CD4-positive, alpha-beta memory T cell (primary cell): ENCODE data around the gene SORCS3. TPM values are rescaled to one million over a fixed set of nuclear protein-coding genes. Genes with fewer than 3 reads are reported as not detected.

Source experiments
- CTCF ChIA-PET: fragments of 350-600 bp; sonication (Branson Sonifier 250); formaldehyde crosslinking; loops from one replicate; lab custom pipeline; 2021; ENCODE audit warnings: inconsistent platforms; ENCODE audit not compliant: partially characterized antibody; lab: Charles Lee
- POLR2A ChIA-PET: fragments of 350-600 bp; sonication (Branson Sonifier 250); formaldehyde crosslinking; loops from one replicate; lab custom pipeline; 2021; ENCODE audit not compliant: partially characterized antibody; lab: Charles Lee
- DNase-seq, 5 donors: peaks; one replicate each; pipeline versions ENCODE4 v3.0.0 to v3.0.0-alpha.2; 2020 to 2022; ENCODE audit warnings: mixed read lengths in 1 of 5
- H3K27ac ChIP-seq: one replicate; pipeline ENCODE4 v1.7.0; 2013; ENCODE audit warnings: low read depth, low read length
- H3K27me3 ChIP-seq: 2 replicates; pipeline ENCODE4 v1.7.0; 2013; ENCODE audit warnings: mild to moderate bottlenecking, low read length, moderate library complexity; ENCODE audit not compliant: insufficient read depth
- H3K36me3 ChIP-seq: 2 replicates; pipeline ENCODE4 v1.7.0; 2013; ENCODE audit warnings: mild to moderate bottlenecking, low read length, moderate library complexity; ENCODE audit not compliant: insufficient read depth
- H3K4me1 ChIP-seq: 2 replicates; pipeline ENCODE4 v1.7.0; 2013; ENCODE audit warnings: mild to moderate bottlenecking, low read length, moderate library complexity; ENCODE audit not compliant: insufficient read depth
- H3K4me3 ChIP-seq, 2 donors: one replicate each; pipeline ENCODE4 v1.7.0; 2013; ENCODE audit warnings: low read length in 2 of 2, mild to moderate bottlenecking in 1 of 2
- H3K9me3 ChIP-seq, 2 donors: one replicate each; pipeline ENCODE4 v1.7.0; 2013; ENCODE audit warnings: low read length in 2 of 2, control low read depth in 1 of 2; ENCODE audit not compliant: control insufficient read depth in 1 of 2
- H3K27ac Mint-ChIP-seq, 7 donors: one replicate each; pipeline ENCODE4 v1.8.0; 2020 to 2021; ENCODE audit warnings: mixed read lengths in 7 of 7, mild to moderate bottlenecking in 6 of 7, inconsistent platforms in 3 of 7, moderate library complexity in 3 of 7
- H3K27me3 Mint-ChIP-seq, 2 donors: one replicate each; pipeline ENCODE4 v1.8.0; 2020 to 2021; ENCODE audit warnings: mixed read lengths in 2 of 2
- H3K36me3 Mint-ChIP-seq, 2 donors: one replicate each; pipeline ENCODE4 v1.8.0; 2020 to 2021; ENCODE audit warnings: mixed read lengths in 2 of 2, inconsistent platforms in 1 of 2, mild to moderate bottlenecking in 1 of 2
- H3K4me1 Mint-ChIP-seq, 4 donors: one replicate each; pipeline ENCODE4 v1.8.0; 2020 to 2021; ENCODE audit warnings: mixed read lengths in 4 of 4, mild to moderate bottlenecking in 1 of 4
- H3K4me3 Mint-ChIP-seq, 8 donors: one replicate each; pipeline ENCODE4 v1.8.0; 2020 to 2021; ENCODE audit warnings: mixed read lengths in 8 of 8, mild to moderate bottlenecking in 7 of 8, moderate library complexity in 6 of 8, inconsistent platforms in 3 of 8
- H3K9me3 Mint-ChIP-seq, 8 donors: one replicate each; pipeline ENCODE4 v1.8.0; 2020 to 2021; ENCODE audit warnings: mixed read lengths in 8 of 8, mild to moderate bottlenecking in 5 of 8, inconsistent platforms in 3 of 8, moderate library complexity in 1 of 8
- intact Hi-C: fragments of 100-400 bp; cut with micrococcal nuclease; formaldehyde crosslinking; loops from one replicate; pipeline ENCODE4 v1.15.1; 2023
- polyA plus RNA-seq, 2 donors: library from polyadenylated mRNA; unstranded; fragments of 300-500 nt; fragmentation: Illumina TruSeq; gene quantifications; one replicate each; pipeline ENCODE4 v1.2.3, GENCODE V29; 2021
- total RNA-seq, 2 experiments: library from RNA; stranded (reverse); gene quantifications; one replicate each; pipeline ENCODE4 v1.2.3, GENCODE V29; 2021

Gene SORCS3
- total and polyA plus RNA-seq, 4 experiments from 2014 or later, result 0.06 to 0.21 TPM; not detected in 2

DNA sequence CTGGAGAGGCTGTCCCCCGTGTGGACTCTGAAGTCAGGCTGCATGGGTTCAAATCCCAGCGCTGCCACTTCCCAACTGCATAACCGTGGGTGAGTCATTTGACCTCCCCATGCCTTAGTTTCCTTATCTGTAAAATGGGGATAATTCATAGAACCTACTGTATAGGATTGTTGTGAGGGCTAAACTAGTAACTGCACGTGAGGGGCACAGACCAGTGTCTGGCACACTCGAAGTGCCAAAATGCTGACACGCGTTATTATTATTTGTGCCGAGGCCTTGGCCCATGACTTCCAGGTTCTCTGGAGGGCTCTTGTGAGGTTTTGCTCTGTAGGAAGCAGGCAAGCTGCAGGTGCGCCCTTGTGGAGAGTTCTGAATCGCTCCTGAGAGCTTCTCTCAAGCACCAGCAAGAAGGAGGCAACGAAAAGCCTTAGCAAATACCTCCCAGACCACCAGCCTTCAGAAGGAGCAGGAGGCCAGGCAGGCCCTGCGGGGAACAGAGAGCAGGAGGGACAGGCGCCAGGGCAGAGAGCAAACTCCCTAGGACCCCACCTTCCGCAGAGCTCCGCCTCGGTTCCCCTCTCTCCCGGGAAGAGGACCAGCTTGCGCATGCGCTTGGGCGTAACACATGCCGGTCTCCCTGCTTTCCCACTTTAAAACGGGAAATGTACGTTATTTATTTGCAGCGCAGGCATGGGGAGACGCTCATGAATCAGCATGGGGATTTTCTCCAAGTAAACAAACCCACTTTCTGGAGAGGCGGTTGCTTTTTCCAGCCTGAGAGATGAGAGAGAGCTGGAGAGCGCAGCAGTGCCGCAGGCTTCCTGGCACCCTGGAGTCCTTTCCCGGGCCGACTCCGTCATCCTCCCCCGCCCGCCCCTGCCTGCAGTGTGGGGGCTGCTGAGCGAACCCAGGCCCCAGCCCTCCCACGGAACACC, 39.6 kb downstream of the SORCS3 start:
- no peak overlapping the region for H3K4me3 ChIP-seq

DNA sequence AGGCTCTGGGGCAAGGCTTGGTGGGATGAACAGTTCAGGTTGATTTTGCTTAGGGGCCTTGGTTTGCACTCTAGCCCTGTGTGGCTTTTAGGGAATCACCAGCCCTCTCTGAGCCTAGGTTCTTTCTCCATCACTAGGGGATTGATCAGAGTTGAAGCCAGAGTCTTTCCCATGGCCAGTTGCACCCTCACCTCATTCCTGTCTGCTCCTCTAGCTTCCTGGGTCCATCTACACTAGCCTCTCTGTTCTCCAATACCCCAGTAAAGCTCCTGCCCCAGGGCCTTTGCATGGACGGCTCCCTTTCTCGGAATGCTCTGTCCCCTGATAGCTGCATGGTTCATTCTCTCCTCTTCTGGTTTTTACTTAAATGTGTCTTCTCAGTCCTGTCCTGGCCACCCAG, 40.4 kb downstream of the SORCS3 start:
- Histone ChIP-seq H3K27ac (no peak overlapping the region), H3K36me3 (no peaks in the 10 kb centered on the region), H3K4me3 (no peak overlapping the region), H3K9me3 (no peaks in the 10 kb centered on the region), H3K27me3 (no peaks in the 10 kb centered on the region), H3K4me1 (no peaks in the 10 kb centered on the region)
- Mint-ChIP-seq H3K36me3 (no peaks in the 10 kb centered on the region), H3K27me3 (peaks cover 14 to 26% of the 10 kb centered on the region in 2 donors), H3K4me3 (no peak overlapping the region), H3K27ac (peak overlapping the region in 1 of 7 donors; percentile 77), H3K4me1 (no peaks in the 10 kb centered on the region), H3K9me3 (peaks cover 0 to 5% (median 0%) of the 10 kb centered on the region in 8 donors)
- no peak for DNase-seq
- POLR2A ChIA-PET, result no interaction called here
- intact Hi-C loops, result no loop called here
- CTCF ChIA-PET, result no interaction called here

More for the DNA sequence above, 39.6 kb downstream of the SORCS3 start:
- intact Hi-C loops, result no loop called here
- Histone ChIP-seq H3K27ac (no peak overlapping the region), H3K36me3 (no peaks in the 10 kb centered on the region), H3K27me3 (no peaks in the 10 kb centered on the region), H3K4me1 (no peaks in the 10 kb centered on the region), H3K9me3 (no peaks in the 10 kb centered on the region)
- H3K4me1 Mint-ChIP-seq, result no peaks in the 10 kb centered on the region
- H3K27ac Mint-ChIP-seq, result no peak overlapping the region
- H3K9me3 Mint-ChIP-seq, result peaks cover 0 to 7% (median 0%) of the 10 kb centered on the region in 8 donors
- H3K36me3 Mint-ChIP-seq, result no peaks in the 10 kb centered on the region
- no peak overlapping the region for H3K4me3 Mint-ChIP-seq
- CTCF ChIA-PET, result no interaction called here
- POLR2A ChIA-PET, result no interaction called here
- H3K27me3 Mint-ChIP-seq, result peaks cover 14 to 21% of the 10 kb centered on the region in 2 donors
- no peak for DNase-seq

DNA sequence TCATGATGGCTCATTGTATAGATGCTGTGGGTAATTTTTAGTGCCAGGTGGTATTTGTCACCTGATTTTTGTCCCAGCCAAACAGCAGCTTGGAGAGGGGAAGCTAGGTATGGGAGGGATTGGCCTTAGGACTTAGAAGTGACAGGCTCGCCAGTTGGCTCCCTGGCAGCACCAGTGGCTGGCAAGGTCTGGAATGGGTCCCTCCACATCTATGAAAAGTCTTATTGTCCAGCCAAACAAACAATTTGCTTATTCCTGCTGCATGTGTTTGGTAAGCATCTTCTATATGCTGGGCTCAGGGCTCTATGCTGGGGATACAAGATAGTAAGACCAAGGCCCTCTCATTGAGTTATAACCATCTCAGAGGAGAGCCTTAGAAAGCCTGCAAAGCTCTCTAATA, 42.5 kb downstream of the SORCS3 start:
- intact Hi-C loops, result no loop called here
- Histone ChIP-seq H3K4me3 (no peak overlapping the region), H3K36me3 (no peaks in the 10 kb centered on the region), H3K9me3 (no peaks in the 10 kb centered on the region), H3K27ac (no peak overlapping the region), H3K4me1 (no peaks in the 10 kb centered on the region), H3K27me3 (no peaks in the 10 kb centered on the region)
- Mint-ChIP-seq H3K27ac (no peak overlapping the region), H3K9me3 (peaks cover 0 to 3% (median 0%) of the 10 kb centered on the region in 8 donors), H3K4me1 (no peaks in the 10 kb centered on the region), H3K27me3 (peaks cover 11 to 36% of the 10 kb centered on the region in 2 donors), H3K4me3 (no peak overlapping the region), H3K36me3 (no peaks in the 10 kb centered on the region)
- ChIA-PET POLR2A (no interaction called here), CTCF (no interaction called here)
- no peak for DNase-seq

DNA sequence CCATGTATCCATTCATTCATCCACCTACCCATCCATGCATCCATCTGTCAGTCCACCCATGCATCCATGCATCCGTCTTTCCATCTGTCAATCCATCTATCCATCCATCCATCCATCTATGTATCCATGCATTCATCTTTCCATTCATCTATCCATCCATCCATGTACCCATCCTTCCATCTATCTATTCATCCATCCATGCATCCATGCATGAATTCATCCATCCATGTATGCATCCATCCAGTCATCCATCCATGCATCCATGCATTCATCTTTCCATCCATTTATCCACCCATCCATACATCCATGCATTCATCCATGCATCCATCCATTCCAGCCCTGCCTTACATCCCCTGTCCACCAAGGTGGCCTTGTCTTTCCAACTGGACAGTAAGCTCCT, 45.7 kb downstream of the SORCS3 start:
- Mint-ChIP-seq H3K36me3 (no peaks in the 10 kb centered on the region), H3K4me1 (no peaks in the 10 kb centered on the region), H3K27ac (no peak overlapping the region), H3K4me3 (peak overlapping the region in 1 of 8 donors; percentile 1), H3K9me3 (peaks cover 0 to 3% (median 0%) of the 10 kb centered on the region in 8 donors), H3K27me3 (peaks cover 11 to 27% of the 10 kb centered on the region in 2 donors)
- Histone ChIP-seq H3K4me1 (no peaks in the 10 kb centered on the region), H3K27ac (no peak overlapping the region), H3K9me3 (no peaks in the 10 kb centered on the region), H3K4me3 (no peak overlapping the region), H3K27me3 (no peaks in the 10 kb centered on the region), H3K36me3 (no peaks in the 10 kb centered on the region)
- no peak for DNase-seq
- POLR2A ChIA-PET, result no interaction called here
- CTCF ChIA-PET, result no interaction called here
- intact Hi-C loops, result no loop called here

DNA sequence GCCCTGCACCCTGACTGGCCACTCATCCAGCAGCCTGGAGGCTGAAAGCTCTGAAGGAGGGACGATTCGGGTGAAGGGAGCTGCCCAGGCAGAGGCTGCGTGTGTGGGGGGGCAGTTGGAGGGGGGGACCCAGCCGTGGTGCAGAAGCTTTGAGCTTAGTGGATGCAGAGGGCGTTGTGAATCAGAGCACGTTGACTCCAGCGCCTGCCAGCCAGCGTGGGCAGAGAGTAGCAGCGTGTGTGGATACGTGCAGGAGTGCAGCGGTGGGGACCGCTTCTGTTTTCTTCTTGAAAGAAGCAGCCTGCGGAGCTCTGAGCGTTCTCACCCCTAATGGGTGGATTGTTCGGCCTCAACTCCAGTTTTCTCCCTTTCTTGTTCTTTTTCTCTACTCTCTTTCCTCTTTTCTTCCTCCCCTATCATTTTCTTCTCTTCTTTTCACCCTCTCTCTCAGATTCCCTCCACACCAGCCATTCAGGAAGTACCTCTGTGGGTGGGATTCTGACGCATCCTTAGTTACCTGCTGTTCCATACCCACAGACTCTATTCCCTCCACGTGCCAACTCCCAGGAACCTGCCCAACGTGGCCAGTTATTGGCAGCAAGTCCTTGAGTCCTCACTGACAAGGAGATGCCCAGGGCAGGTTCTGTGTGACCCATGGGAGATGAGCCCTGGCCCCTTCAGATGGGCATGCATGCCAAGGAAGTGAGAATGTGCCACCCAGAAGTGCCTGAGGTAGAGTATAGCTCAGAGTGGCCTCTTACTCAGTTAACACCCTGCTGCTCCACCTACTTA, 47.4 kb downstream of the SORCS3 start:
- ChIA-PET CTCF (interaction anchor here (0.6 kb wide), 1 partner anchor 15 kb away, joined by 3 read pairs; no protein-coding TSS in a partner anchor), POLR2A (no interaction called here)
- H3K4me1 ChIP-seq, result no peaks in the 10 kb centered on the region
- intact Hi-C loops, result no loop called here
- Mint-ChIP-seq H3K36me3 (no peaks in the 10 kb centered on the region), H3K27ac (no peak overlapping the region), H3K27me3 (peaks cover 8 to 25% of the 10 kb centered on the region in 2 donors), H3K4me3 (no peak overlapping the region), H3K9me3 (peaks cover 0 to 3% (median 0%) of the 10 kb centered on the region in 8 donors), H3K4me1 (no peaks in the 10 kb centered on the region)
- H3K9me3 ChIP-seq, result no peaks in the 10 kb centered on the region
- no peaks in the 10 kb centered on the region for H3K36me3 ChIP-seq
- DNase-seq, result no peak
- H3K4me3 ChIP-seq, result no peak overlapping the region
- no peaks in the 10 kb centered on the region for H3K27me3 ChIP-seq
- no peak overlapping the region for H3K27ac ChIP-seq

DNA sequence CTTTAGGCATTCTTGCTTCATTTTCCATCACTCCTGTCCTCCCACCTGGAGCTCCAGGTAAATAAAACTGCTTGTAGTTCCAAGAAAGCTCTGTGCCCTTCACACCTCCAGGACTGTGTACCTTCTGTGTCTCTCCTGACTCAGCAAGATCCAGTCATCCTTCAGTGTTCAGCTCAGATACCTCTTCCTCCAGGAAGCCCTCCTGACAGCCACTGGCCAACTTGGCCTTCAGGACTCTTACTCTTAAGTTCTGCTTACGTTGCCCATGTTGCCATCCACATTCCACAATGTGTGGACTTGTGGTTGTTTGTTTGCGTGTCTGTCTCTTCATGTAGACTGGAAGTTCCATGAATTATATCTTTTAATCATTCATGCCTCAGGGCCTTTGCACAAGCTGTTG, 48.0 kb downstream of the SORCS3 start:
- H3K9me3 Mint-ChIP-seq, result peaks cover 0 to 3% (median 0%) of the 10 kb centered on the region in 8 donors
- Histone ChIP-seq H3K9me3 (no peaks in the 10 kb centered on the region), H3K27ac (no peak overlapping the region), H3K27me3 (no peaks in the 10 kb centered on the region), H3K4me3 (no peak overlapping the region), H3K36me3 (no peaks in the 10 kb centered on the region), H3K4me1 (no peaks in the 10 kb centered on the region)
- no peak for DNase-seq
- CTCF ChIA-PET, result interaction anchor here (0.6 kb wide), 1 partner anchor 15 kb away, joined by 3 read pairs; no protein-coding TSS in a partner anchor
- H3K4me1 Mint-ChIP-seq, result no peaks in the 10 kb centered on the region
- no peak overlapping the region for H3K27ac Mint-ChIP-seq
- no peak overlapping the region for H3K4me3 Mint-ChIP-seq
- H3K36me3 Mint-ChIP-seq, result no peaks in the 10 kb centered on the region
- peaks cover 10 to 25% of the 10 kb centered on the region in 2 donors for H3K27me3 Mint-ChIP-seq
- POLR2A ChIA-PET, result no interaction called here
- intact Hi-C loops, result no loop called here

DNA sequence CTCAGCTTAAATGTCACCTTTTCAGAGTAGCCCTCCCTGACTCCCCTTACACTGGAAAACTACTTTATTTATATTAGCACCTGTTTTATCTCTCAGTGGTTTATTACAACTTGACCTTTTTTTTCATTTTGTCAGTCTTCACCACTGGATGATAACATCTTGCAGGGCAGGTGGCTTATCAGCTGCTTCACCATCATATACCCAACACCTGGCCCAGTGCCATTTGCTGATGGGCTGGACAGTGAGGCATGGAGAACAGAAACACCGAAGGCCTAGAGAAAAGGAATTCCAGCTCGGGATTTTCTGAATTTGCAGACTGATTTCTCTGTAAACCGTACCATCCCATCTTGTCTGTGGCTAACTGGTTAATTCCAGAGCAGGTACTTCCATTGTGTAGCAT, 48.5 kb downstream of the SORCS3 start:
- intact Hi-C loops, result no loop called here
- no peak for DNase-seq
- CTCF ChIA-PET, result interaction anchor here (0.6 kb wide), 1 partner anchor 14 kb away, joined by 3 read pairs; no protein-coding TSS in a partner anchor
- Mint-ChIP-seq H3K36me3 (no peaks in the 10 kb centered on the region), H3K4me3 (no peak overlapping the region), H3K4me1 (no peaks in the 10 kb centered on the region), H3K9me3 (peaks cover 0 to 3% (median 0%) of the 10 kb centered on the region in 8 donors), H3K27me3 (peaks cover 10 to 26% of the 10 kb centered on the region in 2 donors), H3K27ac (no peak overlapping the region)
- Histone ChIP-seq H3K4me3 (no peak overlapping the region), H3K27ac (no peak overlapping the region), H3K9me3 (no peaks in the 10 kb centered on the region), H3K36me3 (no peaks in the 10 kb centered on the region), H3K4me1 (no peaks in the 10 kb centered on the region), H3K27me3 (no peaks in the 10 kb centered on the region)
- POLR2A ChIA-PET, result no interaction called here
